HG03469 (cell line): Measurements from ENCODE around the gene PDE10A.
"Not testable (repeated sequence)": the region's sequence is repeated elsewhere in the genome, so short reads cannot be mapped to it uniquely, and the experiment has no call there.

Experiments used
- ATAC-seq: cut with Tn5 transposase; IDR thresholded peaks from one replicate; pipeline ENCODE4 v1.9.1; 2021; ENCODE audit warnings: mild to moderate bottlenecking, moderate library complexity, moderate number of reproducible peaks; ENCODE audit not compliant: unreplicated experiment

Gene PDE10A

GRCh38 chr6:165557674-165558073 is 105.4 kb downstream of the PDE10A start:
- no peak for ATAC-seq

DNA sequence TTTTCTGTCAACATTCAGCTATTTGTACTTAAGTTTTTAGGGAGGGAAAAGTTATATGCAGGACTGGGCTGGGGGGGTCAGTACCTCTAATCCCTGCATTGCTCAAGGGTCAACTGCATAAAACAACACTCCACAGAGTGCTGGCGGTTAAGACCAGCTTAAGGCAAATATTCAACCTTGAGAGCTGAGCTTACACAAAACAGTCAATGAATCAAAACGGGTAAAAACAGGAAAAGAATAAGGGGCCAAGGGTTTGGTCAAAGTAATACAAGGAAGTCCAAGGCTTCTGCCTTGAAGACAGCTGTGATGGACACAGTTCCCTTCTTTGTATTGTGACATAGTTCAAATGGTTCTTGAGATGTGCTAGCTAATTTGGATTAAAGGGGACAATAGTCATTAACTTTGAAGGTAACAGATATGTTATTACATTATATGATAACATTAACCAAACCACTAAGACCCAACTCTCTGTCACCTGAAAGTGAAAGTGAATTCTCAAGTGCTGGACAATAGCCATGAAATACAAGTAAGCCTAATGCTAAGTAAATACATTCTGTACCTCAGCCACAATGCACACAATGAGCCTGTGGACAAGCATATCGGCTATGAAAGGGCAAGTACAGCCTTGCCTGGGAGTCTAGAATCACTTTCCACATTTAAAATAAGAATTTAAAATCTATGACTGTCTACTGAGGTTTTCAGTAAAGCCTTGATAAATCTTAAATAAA is 106.8 kb downstream of the PDE10A start:
- ATAC-seq, result no peak

GRCh38 chr6:165554644-165555043 is 108.4 kb downstream of the PDE10A start:
- not testable (repeated sequence) for ATAC-seq

- no peak for ATAC-seq
Observed at GRCh38 chr6:165552248-165552736, 110.7 kb downstream of the PDE10A start.

- no peak for ATAC-seq
Observed at GRCh38 chr6:165551828-165552227, 111.2 kb downstream of the PDE10A start.

DNA sequence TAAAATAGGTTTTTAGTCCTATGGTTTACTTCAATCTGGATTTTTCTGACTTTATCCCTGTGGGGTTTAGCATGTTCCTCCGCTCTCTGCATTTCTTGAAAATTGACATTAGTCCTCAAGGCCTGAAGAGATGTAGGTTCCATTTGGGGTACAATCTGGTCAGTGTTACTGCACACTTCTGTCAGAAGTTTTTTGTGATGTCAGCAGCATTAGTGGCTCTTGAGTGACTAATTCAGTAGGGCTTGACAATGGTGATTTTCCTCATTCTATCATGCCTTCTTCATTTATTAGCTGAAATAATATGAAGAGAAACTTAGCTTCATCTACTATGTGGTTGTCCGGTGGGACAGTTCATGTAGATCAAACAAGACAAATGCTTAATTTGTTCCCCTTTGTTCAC is 114.6 kb downstream of the PDE10A start:
- ATAC-seq, result no peak

DNA sequence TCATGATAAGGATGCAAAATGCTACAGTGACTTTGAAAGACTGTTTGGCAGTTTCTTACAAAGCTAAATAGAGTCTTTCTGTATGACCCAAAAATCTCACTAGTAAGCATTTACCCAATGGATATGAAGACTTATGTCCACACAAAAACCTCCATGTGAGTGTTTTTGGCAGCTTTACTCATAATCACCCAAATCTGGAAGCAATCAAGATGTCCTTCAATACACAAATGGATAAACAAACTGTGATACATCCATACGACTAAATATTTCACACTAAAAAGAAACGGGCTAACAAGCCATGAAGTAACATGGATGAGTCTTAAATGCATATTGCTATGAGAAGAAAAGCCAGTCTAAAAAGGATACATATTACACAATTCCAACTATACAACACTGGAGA is 117.2 kb downstream of the PDE10A start:
- no peak for ATAC-seq

GRCh38 chr6:165543781-165544180 is 119.3 kb downstream of the PDE10A start:
- no peak for ATAC-seq

DNA sequence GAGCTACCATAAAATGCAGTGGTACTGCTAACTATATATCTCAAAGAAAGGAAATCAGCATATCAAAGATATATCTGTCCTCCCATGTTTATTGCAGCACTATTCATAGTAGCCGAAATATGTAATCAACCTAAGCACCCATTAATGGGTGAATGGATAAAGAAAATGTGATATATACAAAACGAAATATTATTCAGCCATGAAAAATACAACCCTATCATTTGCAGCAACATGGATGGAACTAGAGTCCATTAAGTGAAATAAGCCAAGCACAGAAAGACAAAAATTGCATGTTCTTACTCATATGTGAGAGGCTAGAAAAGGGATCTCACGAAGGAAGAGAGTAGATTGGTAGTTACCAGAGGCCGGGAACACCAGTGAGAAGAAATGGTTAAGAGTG is 126.1 kb downstream of the PDE10A start:
- no peak for ATAC-seq

GRCh38 chr6:165519316-165519715 is 143.7 kb downstream of the PDE10A start:
- ATAC-seq, result no peak

DNA sequence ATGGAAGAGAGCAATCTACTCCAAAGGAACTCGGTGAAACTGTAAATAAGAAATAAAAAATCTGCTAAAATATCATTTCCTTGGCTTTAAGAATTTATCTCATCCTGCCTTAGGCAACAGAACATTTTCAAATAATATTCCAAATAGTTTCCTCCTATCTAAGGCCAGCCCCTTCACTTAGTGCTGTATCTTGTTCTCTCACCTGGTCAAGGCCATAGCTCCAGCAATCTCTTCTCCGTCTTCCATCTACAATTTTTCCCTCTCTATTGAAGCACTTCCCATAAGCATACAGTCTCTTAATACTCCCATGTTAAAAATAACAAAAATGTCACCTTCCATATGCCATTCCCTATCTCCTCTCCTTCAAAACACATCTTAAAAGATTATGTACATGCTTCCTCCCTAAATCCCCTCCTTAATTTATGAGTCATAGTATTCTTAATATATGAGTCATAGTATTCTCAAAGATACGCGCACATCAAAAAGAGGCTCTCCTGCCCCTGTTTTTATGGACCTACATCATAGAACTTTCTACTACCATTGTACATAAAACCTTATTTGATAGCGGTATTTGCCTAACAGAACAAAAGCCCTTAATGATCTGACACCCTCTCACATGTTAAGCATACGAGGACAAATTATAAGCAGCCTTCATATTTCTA is 146.9 kb downstream of the PDE10A start:
- no peak for ATAC-seq

GRCh38 chr6:165514621-165515020 is 148.4 kb downstream of the PDE10A start:
- no peak for ATAC-seq

DNA sequence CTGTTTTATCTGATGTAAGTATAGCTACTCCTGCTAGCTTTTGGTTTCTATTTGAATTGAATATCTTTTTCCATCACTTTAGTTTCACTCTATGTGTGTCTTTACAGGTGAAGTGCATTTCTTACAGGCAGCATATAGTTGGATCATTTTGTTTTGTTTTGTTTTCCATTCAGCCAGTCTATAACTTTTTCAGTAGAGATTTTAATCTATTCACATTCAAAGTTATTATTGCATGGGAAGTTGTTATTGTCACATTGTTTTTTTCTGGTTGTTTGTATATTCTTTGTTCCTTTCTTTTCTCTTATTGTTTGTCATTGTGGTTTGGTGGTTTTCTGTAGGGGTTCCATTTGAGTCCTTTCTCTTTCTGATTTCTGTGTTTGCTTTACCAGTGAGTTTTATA is 151.2 kb downstream of the PDE10A start:
- peak; percentile 93 for ATAC-seq

DNA sequence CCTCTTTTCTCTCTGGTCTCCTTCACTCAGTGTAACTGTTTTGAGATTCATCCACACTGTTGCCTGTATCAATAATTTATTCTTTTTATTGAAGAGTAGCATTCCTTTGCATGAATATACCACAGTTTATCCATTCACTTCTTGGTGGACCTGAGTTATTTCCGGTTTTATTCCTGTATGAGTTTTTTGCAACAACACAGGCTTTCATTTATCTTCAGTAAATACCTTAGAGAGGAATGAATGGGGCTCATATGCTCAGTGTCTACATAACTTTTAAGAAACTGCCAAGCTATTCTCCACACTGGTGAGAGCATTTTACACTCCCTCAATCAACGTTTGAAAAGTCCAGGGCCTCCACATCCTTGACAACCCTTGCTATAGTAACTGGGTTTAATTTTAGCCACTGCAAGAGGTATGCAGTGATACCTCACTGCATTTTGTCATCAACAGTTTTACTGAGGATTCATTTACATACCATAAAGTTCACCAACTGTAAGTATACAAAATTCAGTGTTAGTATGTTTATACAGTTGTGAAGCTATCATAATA is 154.6 kb downstream of the PDE10A start:
- ATAC-seq, result no peak

DNA sequence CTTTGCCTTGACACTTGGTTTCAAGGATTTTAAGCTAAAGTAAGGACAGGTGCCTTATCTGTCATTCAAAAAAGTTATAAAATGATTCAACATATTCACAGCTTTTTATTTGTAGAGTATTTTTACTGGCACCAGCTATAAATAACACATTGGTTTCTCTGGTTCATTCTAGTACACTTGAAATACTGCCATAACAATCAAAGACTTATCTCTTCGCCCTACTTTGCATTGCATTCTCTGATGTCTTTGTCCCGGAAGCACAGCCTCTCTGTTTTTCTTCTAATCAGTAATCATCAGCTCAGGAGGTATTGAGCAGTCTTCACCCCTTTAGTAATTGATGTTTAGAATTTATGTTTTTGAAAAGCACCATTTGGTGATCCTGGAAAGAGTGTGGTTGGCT is 156.4 kb downstream of the PDE10A start:
- no peak for ATAC-seq

DNA sequence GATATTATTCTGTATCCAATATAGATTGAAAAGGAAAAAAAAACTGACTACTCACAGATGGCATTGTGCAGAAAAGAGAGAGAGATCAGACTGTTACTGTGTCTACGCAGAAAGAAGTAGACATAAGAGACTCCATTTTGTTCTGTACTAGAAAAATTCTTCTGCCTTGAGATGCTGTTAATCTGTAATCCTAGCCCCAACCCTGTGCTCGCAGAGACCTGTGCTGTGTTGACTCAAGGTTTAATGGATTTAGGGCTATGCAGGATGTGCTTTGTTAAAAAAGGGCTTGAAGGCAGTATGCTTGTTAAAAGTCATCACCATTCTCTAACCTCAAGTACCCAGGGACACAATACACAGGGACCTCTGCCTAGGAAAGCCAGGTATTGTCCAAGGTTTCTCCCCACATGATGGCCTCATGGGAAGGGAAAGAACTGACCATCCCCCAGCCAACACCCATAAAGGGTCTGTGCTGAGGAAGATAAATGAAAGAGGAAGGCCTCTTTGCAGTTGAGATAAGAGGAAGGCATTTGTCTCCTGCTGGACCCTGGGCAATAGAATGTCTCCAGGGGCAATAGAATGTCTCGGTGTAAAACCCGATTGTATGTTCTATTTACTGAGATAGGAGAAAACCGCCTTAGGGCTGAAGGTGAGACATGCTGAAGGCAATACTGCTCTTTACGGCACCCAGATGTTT is 162.7 kb downstream of the PDE10A start:
- ATAC-seq, result not testable (repeated sequence)

DNA sequence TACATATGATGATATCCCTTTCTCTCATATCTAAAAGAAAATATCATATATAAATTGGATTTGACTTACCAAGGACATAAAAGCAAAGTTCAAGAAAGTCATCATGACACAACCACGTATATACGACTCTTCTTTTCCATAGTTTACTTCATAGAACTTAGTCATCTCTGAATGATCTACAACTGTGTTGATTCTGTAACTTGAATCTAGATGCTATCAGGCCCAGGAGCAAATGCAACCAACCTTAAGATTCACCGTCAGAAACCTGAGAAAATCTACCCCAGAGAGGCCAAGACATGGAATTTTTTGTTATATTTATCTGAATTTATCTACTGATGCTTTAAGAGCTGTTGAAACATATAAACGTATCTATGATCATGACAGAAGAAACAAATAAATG is 165.6 kb downstream of the PDE10A start:
- no peak for ATAC-seq

GRCh38 chr6:165488624-165489295 is 174.3 kb downstream of the PDE10A start:
- no peak for ATAC-seq

DNA sequence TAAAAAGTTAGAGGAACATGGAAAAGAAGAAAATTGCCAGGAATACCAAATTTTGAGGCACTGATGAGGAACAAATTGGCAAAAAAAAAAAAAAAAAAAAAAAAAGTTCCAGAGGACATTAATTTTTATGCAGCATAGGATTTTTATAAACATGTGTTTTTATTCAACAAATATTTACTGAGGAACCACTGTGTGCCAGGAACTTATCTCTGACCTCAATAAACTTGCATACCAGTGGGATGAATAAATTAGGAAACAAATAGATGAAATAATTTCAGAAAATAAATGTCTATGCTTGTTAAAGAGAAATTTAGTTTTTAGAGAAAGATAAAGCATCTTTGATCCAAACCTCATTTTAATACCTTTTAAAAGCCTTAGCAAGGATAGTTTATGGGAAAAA is 175.1 kb downstream of the PDE10A start:
- ATAC-seq, result no peak

GRCh38 chr6:165487347-165487746 is 175.7 kb downstream of the PDE10A start:
- no peak for ATAC-seq
